Measurements from ENCODE around the gene HMHB1.
A peak's percentile ranks its signal among the peaks of the same experiment; 100 is the strongest.
"Not testable (repeated sequence)": the region's sequence is repeated elsewhere in the genome, so short reads cannot be mapped to it uniquely, and the experiment has no call there.

Gene HMHB1

DNA sequence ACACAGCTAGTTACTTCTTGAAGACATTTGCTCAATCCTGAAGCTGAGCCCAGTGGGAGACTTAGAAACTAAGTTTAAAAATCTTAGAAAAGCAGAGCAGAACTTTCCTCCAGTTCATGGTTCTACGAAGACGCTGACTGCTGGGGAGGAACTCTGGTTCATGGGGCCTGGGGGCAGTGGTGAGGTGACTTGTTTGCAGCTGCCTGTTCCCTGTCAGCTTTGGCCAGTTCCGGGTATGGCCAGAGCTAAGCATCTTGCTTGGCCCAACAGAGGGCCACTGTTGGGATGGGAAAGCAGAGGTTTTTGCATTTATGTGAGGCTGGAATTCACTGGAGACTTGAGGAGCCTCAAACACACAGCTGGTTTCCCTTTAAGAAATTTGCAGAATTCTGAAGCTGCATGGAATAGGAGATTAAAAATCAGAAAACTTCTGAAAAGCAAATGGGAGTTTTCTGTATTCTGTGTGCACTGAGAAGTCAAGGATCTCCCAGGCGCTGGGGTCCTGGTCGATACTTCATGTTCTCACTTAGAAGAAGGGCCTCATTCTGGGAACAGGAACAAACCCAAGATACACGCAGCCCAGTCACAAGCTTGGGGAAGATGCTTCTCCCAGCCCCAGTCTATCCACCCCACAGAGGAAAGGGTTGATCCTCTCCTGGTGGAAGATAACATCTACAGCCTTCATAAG lies 10.6 kb upstream of the HMHB1 start:
- DNase-seq (ENCODE audit: low read depth): no peak

DNA sequence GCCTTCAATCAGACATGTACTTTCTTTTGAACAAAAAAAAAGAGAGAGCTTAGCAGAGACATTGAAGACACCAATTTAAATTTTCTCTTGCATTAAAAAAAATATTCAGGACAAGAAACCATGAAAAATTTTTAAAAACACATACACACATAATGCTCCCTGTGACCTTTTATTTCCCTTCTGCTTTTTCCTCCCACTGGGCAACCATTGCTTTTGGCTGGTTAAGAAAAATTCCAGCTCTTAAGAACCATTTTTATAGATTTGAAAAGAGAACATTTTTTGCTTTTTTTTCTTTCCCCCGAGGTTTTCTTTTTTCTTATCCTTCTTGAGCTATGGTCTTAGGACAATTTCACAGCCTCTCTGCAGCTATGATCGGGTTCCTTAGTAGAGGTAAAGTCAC lies 6.1 kb upstream of the HMHB1 start:
- no peak for DNase-seq (ENCODE audit: low read depth)

GRCh38 chr5:143806579-143806978 lies 5.4 kb upstream of the HMHB1 start:
- DNase-seq (ENCODE audit: low read depth): no peak

DNA sequence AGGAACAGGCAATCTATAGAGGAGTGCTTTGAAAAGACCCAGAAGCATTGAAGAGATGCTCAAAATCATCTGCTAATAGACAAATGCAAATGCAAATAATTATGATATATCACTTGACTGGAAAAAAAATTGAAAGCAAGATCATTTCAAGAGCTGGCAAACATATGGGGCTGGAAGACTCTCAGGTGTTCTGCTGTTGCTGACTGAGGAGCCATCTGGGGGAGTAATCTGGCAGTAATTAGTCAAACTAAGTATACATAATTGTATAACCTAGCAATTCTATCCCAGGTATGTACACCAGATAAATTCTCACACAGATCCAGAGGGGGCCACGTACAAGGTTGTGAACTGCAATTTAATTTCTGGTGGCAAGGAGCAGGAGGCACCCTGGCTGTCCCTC lies 4.6 kb upstream of the HMHB1 start:
- no peak for DNase-seq (ENCODE audit: low read depth)

- DNase-seq (ENCODE audit: low read depth): not testable (repeated sequence)
These were observed 4.4 kb downstream of the HMHB1 start for GRCh38 chr5:143816370-143816769.

GRCh38 chr5:143819716-143820115 lies 7.8 kb downstream of the HMHB1 start:
- no peak for DNase-seq (ENCODE audit: low read depth)

- no peak for DNase-seq (ENCODE audit: low read depth)
These were observed 8.5 kb downstream of the HMHB1 start for GRCh38 chr5:143820451-143820850.

DNA sequence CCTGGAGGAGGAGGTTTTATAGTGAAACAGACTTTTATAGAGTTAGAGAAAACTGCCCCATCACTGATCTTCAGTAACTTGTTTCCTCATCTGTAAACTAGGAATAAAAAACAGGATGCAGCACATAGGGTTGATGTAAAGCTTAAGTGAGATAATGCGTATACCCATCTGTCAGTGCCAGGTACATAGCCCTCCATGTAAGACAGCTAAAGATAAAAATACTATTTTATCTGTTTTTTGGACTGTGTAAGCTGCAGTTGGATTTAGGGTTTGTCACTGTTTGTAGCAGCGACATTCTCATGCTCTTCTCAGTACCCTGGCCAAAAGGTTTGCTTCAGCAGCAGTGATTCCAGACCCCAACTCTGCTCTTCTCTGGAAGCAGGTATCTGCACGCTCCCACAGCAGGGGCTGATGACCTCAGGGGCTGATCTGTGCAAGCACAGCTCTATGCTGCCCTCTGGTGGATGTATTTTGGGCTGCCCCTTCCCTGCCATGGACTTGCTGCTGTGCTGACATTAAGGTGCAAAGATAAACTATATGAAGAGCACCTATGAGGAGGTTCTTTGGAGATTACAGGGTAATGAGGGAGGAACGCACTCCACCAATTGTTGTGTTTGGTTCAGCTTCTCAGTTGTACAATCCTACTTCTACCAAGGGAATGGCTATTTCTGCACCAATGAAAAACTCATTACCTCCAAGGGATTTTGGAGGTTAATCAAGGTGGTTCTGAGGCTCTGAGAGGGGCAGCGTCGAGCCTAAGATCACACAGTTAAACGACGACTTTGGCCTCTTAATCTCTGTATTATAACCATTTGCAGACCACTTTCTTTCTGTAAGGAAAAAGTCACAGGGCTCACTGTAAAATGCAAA lies 13.1 kb downstream of the HMHB1 start:
- DNase-seq (ENCODE audit: low read depth): no peak

GRCh38 chr5:143826951-143827444 lies 15.0 kb downstream of the HMHB1 start:
- DNase-seq (ENCODE audit: low read depth): no peak

DNA sequence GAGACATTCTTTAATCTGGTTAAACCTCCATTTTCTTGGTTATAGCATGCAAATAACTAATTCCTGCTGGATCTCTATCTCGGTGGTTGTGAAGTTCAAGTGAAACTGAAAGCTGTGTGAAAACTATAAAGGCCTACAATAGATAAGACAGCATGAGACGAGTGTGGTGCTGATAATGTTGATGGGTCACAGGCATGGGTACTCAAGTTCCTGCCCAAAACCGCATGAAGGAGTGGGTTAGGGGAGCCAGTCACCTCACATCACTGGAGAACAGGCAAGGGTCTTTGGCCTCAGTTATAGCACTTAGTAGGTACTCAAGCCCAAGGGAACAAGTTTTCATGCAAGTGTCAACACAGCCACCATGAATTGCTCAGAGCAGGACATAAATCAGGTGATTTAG lies 16.7 kb downstream of the HMHB1 start:
- DNase-seq (ENCODE audit: low read depth): no peak

DNA sequence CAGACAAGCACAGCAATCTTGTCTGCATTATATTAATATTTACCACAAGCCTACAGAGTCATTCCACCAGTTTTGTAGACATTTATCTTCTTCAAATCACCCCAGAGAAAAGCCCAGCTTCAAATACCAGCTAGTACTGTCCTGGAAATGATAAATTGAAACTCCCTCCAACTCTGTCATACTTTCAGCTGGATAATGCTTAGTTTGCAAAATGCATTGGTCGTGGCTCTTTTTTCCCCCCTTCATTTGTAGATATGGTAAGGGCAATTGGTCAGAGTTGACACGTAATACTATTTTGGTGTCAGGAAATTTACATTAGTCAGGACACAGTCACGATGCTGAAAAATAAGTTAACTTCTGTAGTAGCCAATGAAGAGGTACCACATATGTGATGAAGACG lies 21.2 kb downstream of the HMHB1 start:
- no peak for DNase-seq (ENCODE audit: low read depth)

DNA sequence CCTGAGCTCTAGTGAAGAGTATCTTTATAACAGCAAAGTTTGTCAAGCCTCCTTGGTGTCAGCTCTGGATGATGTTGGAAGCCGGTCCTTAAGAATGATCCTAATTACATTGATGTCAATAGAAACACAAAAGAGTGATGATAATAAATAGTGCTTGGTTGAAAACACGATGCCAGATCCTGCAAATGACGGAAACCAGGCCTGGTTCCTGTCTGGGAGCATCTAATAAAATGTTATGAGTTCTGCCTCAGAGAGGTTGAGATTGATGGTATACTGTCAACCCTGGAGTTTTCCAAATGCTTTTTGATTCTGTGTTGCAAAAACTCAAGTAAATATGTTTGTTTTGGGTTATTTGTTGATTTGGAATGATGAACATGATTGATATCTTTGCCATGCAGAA lies 23.3 kb downstream of the HMHB1 start:
- DNase-seq (ENCODE audit: low read depth): no peak

- DNase-seq (ENCODE audit: low read depth): peak; percentile 73
These were observed 24.3 kb downstream of the HMHB1 start for GRCh38 chr5:143836161-143836725.

DNA sequence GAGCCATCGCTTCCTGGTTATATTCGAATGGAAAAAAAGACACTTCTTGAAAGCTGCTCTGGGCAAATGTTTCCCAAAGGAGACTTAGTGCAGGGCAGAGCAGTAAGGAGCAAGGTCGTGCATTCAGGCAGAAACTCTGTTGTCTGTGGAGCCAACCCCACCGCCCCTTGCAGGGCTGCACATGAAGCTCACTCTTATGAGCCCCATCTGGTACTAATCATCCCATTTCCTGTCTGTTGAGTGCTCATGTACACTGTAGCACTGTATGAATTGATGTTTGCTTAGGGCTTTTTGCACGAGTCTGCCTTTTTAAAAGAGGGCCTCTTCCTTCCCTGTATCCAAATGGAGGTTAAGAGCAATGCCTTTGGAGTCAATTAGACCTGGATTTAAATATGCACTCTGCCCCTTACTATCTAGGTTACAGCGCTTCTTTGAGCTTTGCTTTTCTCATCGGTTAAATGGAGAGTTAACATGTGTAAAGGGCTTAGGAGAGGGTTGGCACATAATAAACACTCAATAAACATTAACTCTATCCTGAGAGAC lies 25.4 kb downstream of the HMHB1 start:
- DNase-seq (ENCODE audit: low read depth): peak; percentile 63

GRCh38 chr5:143841446-143841845 lies 29.5 kb downstream of the HMHB1 start:
- DNase-seq (ENCODE audit: low read depth): no peak

DNA sequence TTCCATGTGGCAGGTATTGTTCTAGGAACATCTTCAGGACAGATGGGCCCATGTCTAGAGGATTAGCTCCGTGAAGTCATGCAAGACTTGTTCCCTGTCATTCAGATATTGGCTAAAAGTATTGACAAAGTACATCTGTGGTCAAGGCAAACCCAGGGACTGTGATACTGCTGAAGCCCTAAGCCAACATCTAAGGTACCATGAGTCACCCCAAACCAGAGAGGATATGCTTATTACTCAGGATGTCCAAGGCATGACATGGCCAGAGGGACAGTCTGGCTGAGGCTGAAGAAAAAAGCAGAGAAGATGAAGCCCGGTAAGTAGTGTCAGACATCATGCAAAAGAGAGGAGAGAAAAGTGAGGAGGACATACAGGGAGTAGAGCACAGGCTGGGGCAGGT lies 31.0 kb downstream of the HMHB1 start:
- DNase-seq (ENCODE audit: low read depth): no peak

- no peak for DNase-seq (ENCODE audit: low read depth)
These were observed 31.5 kb downstream of the HMHB1 start for GRCh38 chr5:143843461-143843860.

DNA sequence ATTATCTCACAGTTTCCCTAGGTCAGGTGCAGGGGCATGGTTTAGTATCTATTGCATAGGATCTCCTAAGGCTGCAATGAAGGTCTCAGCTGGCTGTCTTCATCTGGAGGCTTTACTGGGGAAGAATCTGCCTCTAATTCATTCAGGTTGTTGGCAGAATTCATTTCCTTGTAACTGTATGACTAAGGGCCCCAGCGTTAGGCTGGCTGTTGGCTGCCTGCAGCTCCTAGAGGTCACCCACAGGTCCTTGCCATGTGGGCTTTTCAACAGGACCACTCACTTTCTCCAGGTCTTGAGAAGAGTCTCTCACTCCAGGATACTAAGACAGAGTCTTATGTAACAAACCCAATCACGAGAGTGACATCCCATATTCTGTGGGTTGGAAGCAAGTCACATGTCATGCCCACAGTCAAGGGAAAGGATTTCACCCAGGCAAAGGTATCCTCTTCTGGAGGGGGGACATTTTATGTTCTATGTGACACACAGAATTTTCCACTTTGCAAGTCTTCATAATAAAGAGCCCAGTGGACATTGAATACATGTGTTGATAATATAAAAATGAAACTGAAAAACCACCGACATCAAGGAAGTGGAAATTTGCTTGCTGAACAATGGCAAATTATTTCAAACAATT lies 38.2 kb downstream of the HMHB1 start:
- DNase-seq (ENCODE audit: low read depth): no peak

- no peak for DNase-seq (ENCODE audit: low read depth)
These were observed 39.4 kb downstream of the HMHB1 start for GRCh38 chr5:143851383-143851782.

DNA sequence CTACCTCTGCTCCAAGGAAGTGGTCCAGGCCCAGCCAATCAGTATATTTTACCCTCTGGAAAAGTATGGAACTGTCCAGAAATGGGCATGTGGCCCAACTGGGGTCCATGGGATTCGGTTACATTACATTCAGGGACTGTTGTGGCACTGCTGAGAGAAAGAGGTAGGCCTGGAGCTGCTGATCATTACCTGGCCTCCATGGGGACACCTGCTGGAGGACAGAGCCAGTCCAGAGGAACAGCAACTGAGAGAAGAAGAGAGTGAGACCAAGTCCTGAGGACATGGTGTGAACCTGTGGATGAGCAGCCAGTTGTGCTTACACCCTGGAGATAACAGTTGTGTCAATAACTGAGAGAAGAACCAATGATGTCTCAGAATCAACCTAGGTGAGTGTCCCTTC lies 48.2 kb downstream of the HMHB1 start:
- no peak for DNase-seq (ENCODE audit: low read depth)

GRCh38 chr5:143862271-143862670 lies 50.3 kb downstream of the HMHB1 start:
- no peak for DNase-seq (ENCODE audit: low read depth)

GRCh38 chr5:143865426-143866025 lies 53.6 kb downstream of the HMHB1 start:
- DNase-seq (ENCODE audit: low read depth): no peak
